Stomach (tissue), 4 donors: ENCODE results near the gene KIF1A.

Experiments
- EP300 ChIP-seq: sonication (generic); formaldehyde crosslinking; IDR thresholded peaks from one replicate; pipeline ENCODE4 v1.6.1; 2017; ENCODE audit warnings: antibody characterized with exemption
- POLR2A ChIP-seq, 4 donors: fragments of 450-650 bp; IDR thresholded peaks; one replicate each; pipeline ENCODE4 v1.6.1; 2016; ENCODE audit warnings: antibody characterized with exemption in 4 of 4, control low read depth in 2 of 4, mild to moderate bottlenecking in 1 of 4, moderate library complexity in 1 of 4
- POLR2AphosphoS5 ChIP-seq, 3 donors: sonication (generic); formaldehyde crosslinking; IDR thresholded peaks; one replicate each; pipeline ENCODE4 v1.6.1; 2016; ENCODE audit warnings: antibody characterized with exemption in 3 of 3
- TF ChIP-seq, protein P1 (sequence below), 7 experiments: fragments of 450-650 bp in 4 of 7; fragments of 200-600 bp in 3 of 7; sonication (generic) in 3 of 7; IDR thresholded peaks; one replicate each; pipeline ENCODE4 v1.5.1; 2016 to 2019; ENCODE audit warnings: antibody characterized with exemption in 7 of 7, control low read depth in 2 of 7, mild to moderate bottlenecking in 1 of 7

DNA sequence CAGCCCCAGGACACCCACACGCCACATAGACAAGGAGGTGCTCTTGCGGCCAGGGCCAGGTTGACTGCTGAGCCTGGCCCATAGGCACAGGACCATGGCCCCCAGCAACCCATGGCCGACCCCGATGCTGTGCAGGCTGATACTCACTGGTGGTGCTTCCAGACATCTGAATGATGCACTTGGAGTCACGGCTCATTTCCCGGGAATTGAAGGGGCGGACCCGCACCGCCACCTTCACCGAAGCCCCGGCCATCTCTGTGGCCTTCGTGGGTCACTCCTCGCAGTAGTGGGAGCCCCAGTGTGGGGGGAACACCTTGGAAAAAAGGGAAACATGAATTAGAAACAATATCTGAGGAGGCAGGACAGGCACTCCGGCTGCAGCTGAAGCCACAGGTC is 22.5 kb downstream of the KIF1A start:
- TF ChIP-seq POLR2AphosphoS5 (IDR thresholded peaks at IDR 0.05) (no peak), POLR2A (IDR thresholded peaks at IDR 0.05) (no peak), EP300 (no peak)
- TF ChIP-seq, protein P1, sequence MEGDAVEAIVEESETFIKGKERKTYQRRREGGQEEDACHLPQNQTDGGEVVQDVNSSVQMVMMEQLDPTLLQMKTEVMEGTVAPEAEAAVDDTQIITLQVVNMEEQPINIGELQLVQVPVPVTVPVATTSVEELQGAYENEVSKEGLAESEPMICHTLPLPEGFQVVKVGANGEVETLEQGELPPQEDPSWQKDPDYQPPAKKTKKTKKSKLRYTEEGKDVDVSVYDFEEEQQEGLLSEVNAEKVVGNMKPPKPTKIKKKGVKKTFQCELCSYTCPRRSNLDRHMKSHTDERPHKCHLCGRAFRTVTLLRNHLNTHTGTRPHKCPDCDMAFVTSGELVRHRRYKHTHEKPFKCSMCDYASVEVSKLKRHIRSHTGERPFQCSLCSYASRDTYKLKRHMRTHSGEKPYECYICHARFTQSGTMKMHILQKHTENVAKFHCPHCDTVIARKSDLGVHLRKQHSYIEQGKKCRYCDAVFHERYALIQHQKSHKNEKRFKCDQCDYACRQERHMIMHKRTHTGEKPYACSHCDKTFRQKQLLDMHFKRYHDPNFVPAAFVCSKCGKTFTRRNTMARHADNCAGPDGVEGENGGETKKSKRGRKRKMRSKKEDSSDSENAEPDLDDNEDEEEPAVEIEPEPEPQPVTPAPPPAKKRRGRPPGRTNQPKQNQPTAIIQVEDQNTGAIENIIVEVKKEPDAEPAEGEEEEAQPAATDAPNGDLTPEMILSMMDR (IDR thresholded peaks at IDR 0.05), result no peak
